HT-29 (cell line): Measurements from ENCODE around the gene LINGO3. TPM values are rescaled to one million over a fixed set of nuclear protein-coding genes. Genes with fewer than 3 reads are reported as not detected.

Experiments used
- DNase-seq: peaks from one replicate; pipeline ENCODE4 v3.0.0-alpha.2; 2015; ENCODE audit warnings: low spot score
- total RNA-seq: library from RNA; depleted of rRNA; stranded (reverse); fragments of >200 nt; shearing (Covaris generic); gene quantifications from 2 replicates; pipeline ENCODE4 v1.2.3, GENCODE V29; 2014

Gene LINGO3
- total RNA-seq, 1 experiment from 2014 or later, result 0.20 TPM

DNA sequence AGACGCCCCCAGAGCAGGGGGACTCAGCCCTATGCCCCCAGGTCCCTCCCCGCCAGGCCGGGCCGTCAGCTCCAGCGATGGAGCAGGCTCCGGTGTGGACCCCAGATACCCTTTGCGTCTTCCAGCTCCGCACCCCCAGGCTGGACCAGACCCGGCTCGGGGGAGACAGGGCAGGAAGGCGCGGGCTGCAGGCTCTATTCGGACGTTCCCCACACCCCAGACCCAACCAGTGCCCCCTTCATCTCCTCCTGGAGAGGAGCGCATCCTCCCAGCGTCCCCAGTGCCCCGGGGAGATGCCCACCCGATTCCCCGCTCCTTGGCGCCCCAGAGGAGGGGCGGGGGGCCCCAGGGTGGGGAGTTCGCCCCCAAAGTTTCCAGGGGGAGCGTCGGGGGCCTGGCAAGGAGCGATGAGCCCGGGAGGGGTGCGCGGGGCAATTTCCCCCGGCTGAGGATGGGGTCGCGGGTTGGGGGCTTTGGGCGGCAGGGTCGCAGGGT is 389 bp downstream of the LINGO3 start:
- DNase-seq, result no peak

DNA sequence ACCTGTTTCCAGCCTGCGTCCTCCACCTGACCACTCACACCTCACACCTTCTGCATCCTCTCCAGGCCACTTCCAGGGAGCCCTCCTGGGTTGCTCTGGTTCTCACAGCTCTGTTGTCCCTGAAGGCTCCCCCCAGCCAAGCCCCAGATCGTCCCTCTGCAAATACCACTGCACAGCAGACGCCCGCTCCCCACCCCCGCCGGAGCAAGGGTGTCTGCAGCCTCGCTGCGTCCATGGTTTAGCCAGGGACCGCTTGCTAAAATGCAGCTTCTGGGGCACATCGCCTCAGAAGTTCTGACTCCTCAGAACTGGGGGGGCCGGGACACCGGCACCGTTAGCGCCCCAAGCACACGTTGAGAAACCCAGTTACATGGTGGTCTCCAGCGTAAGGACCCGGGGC is 983 bp downstream of the LINGO3 start:
- DNase-seq, result no peak

DNA sequence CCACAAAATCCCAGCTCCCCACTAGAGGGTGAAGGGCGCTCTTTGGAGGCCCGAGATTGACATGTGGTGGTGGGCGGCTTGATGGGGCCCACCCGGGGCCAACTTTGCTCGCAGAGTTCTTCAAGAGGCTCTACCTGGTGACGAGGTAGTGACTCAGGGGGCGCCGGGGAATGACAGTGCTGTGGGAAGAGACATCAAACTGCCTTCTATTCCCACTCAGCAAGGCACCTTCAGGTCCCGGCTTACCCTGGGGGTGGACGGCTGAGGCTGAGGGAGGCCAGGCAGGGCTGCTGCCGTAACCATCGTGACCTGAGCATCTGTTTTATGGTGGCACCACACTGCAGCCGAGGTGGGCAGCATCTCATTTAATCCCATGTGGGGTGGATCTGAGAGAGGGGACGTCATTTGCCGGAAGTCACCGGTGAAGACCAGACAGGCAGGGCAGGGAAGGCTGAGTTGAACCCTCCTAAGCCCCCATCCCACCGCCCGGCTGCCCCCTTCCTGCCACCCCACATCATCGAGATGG is 1.6 kb downstream of the LINGO3 start:
- DNase-seq, result no peak

- DNase-seq, result no peak
Observed at GRCh38 chr19:2305452-2306280, 2.3 kb downstream of the LINGO3 start.

DNA sequence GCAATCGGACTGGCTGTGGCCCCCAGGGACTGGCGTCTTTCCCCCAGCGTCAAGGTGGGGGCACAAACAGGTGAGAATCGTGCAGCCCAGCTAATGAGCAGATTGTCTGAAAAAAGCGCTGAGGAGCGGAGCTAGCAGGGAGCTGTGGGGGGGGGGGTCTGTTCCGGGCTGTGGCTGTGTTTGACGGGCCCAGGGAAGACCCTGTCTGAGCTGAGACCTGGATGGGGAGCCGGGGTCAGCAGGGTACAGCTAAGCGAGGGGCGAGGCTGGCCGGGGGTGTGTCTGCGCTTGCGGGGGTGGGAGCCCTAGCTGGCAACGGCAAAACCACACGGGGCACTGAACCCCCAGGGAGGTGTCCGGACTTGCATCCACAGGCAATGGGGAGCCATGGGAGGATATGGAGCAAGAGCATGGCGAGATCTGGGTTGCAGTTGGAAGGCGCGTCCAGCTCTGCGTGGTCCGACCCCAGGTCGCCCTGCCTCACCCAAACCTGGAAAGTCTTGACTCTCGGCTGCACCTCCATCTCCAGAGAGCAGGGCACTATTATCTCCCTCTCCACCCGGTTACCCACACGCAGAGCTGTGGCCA is 4.6 kb downstream of the LINGO3 start:
- no peak for DNase-seq

DNA sequence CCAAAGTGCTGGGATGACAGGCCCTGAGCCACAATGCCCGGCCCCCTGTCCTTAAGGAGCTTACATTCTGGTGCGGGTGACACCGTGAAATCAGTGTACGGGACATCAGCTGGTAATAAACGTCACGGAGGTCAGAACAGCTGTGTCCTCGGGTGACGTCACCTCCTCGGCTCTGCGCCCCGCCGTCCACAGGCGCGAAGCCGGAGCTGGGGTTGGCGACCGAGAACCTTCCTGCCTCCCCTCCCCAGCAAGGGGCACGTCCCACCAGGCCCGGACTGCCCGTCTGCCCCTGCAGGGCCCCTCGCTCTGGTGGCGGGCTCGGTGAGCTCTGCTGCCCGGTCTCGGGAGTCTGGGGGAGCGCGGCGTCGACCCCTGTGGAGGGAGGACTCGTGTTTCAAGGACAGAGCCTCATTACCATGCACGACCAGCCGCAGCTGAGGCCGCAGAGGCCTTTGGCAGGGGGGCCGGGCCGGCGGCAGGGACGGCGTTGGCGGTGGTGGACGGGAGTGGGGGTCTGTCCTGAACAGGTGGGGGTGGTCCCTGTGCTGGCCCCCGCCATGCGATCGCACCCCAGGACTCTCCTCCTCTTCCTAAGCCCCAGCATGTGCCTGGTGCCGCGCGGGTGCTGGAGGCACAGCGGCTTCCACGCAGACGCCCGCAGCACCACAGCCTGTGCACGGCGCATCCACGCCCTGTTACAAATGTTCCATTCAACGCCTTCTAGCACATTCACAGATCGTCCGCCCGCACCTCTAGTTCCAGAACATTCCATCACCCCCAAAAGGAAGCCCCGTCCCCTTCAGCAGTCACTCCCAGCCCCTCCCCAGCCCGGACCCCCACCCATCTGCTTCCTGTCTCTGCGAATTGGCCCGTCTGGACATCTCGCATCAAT is 5.4 kb downstream of the LINGO3 start:
- DNase-seq, result no peak

GRCh38 chr19:2300533-2300932 is 7.4 kb downstream of the LINGO3 start:
- no peak for DNase-seq

- DNase-seq, result no peak
Observed at GRCh38 chr19:2296141-2296540, 11.8 kb downstream of the LINGO3 start.

GRCh38 chr19:2294687-2295335 is 13.1 kb downstream of the LINGO3 start:
- no peak for DNase-seq

GRCh38 chr19:2291185-2291751 is 16.7 kb downstream of the LINGO3 start:
- DNase-seq, result no peak

- no peak for DNase-seq
Observed at GRCh38 chr19:2290441-2291184, 17.3 kb downstream of the LINGO3 start.

DNA sequence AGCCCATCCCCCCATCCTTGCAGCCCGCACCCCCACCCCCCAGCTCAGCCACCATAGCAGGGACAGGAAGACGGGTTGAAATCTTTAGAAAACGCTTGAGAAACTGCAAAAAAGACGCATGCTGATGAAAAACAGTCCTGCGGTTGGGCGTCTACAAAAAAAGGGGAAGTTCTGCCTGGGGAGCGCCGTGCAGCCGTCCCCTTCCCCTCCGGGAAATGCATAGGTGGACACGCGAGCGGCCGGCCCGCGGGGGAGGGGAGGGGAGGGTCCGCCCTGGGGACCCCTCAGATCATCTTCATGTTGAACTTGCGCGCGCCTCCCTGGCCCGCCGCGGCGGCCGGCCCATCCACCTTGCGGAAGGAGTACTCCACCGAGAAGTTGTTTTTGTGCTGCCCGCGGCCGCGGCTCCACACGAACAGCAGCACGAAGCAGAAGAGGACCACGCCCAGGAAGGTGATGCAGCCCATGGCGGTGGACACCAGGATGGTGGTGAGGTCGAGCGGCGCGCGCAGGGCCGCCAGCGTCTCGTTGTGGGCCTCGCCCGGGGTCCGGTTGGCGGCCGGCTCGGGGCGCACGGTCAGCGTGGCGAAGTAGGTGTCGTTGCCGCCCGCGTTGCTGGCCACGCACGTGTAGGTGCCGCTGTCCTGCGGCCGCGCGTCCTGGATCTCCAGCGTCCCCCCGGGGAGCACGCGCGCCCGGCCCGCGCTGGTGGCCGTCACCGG is 18.1 kb downstream of the LINGO3 start:
- DNase-seq, result no peak

GRCh38 chr19:2288818-2289713 is 18.9 kb downstream of the LINGO3 start:
- no peak for DNase-seq

DNA sequence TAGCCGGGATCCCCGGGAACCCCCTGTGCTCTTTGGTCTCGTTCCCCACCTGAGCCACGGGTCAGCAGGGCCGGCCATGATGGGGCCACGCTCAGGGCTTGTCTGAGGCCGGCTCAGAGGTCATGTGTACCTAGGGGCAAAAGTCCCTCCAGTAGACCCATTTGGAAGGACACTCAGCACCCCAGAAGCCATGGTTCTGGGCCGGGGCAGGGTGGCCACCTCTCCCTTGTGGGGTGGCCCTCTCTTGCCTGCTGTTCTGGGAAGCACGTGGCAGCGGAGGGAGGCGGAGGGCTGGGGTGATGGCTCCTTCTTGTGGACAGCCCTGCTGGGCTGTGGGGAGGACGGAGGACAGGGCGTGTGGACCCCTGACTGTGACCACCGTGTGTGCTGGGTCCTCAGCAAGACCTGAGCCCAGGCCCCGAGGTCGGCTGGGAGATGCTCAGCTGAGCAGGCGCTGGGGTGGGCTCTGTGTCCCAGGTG is 19.6 kb downstream of the LINGO3 start:
- DNase-seq, result no peak

GRCh38 chr19:2287585-2288337 is 20.2 kb downstream of the LINGO3 start:
- no peak for DNase-seq

GRCh38 chr19:2286402-2287140 is 21.4 kb downstream of the LINGO3 start:
- no peak for DNase-seq
